HG03354 (cell line): ENCODE data around the gene AGO4.
"Not testable (repeated sequence)": the region's sequence is repeated elsewhere in the genome, so short reads cannot be mapped to it uniquely, and the experiment has no call there.

Source experiments
- ATAC-seq: cut with Tn5 transposase; IDR thresholded peaks from one replicate; pipeline ENCODE4 v1.9.1; 2021; ENCODE audit warnings: mild to moderate bottlenecking; ENCODE audit not compliant: unreplicated experiment, poor library complexity, severe bottlenecking

Gene AGO4

GRCh38 chr1:35886577-35887431 is 79.0 kb downstream of the AGO4 start:
- ATAC-seq: no peak

GRCh38 chr1:35887508-35887907 is 79.7 kb downstream of the AGO4 start:
- no peak for ATAC-seq

- ATAC-seq: no peak
Observed at GRCh38 chr1:35888255-35888654, 80.4 kb downstream of the AGO4 start.

GRCh38 chr1:35888981-35889380 is 81.2 kb downstream of the AGO4 start:
- ATAC-seq: not testable (repeated sequence)

- ATAC-seq: no peak
Observed at GRCh38 chr1:35893051-35893879, 85.4 kb downstream of the AGO4 start.

GRCh38 chr1:35894183-35894582 is 86.4 kb downstream of the AGO4 start:
- no peak for ATAC-seq

- ATAC-seq: no peak
Observed at GRCh38 chr1:35894656-35895055, 86.8 kb downstream of the AGO4 start.

GRCh38 chr1:35899941-35900340 is 92.1 kb downstream of the AGO4 start:
- ATAC-seq: no peak

GRCh38 chr1:35901235-35901634 is 93.4 kb downstream of the AGO4 start:
- no peak for ATAC-seq

GRCh38 chr1:35902671-35903070 is 94.9 kb downstream of the AGO4 start:
- no peak for ATAC-seq
